Keratinocyte (primary cell): ENCODE data around the gene WARS2. TPM values are rescaled to one million over a fixed set of nuclear protein-coding genes. Genes with fewer than 3 reads are reported as not detected.

ENCODE experiments used
- DNase-seq: peaks from one replicate; pipeline ENCODE4 v3.0.0-alpha.2; 2011; ENCODE audit warnings: low read depth, missing footprints, low spot score
- FAIRE-seq: peaks from 2 replicates; lab custom pipeline; 2011; peaks lifted over from hg19 to GRCh38; lab: Jason Lieb, UNC
- H2AFZ ChIP-seq: 2 replicates; pipeline ENCODE4 v1.6.0; 2012; ENCODE audit warnings: low read length, control low read depth, inconsistent platforms; ENCODE audit not compliant: control insufficient read depth
- H3K27ac ChIP-seq: 2 replicates; pipeline ENCODE4 v1.5.1; 2011; ENCODE audit warnings: low read length; ENCODE audit not compliant: control insufficient read depth, insufficient read depth
- H3K27me3 ChIP-seq: 3 replicates; pipeline ENCODE4 v1.6.0; 2011; ENCODE audit warnings: low read length; ENCODE audit not compliant: control insufficient read depth, insufficient read depth; ENCODE audit errors: extremely low read depth
- H3K36me3 ChIP-seq, 2 experiments: 2 replicates in 1 of 2; 3 replicates in 1 of 2; pipeline ENCODE4 v1.5.1; 2011; ENCODE audit warnings: low read length in 2 of 2, mild to moderate bottlenecking in 1 of 2; ENCODE audit not compliant: control insufficient read depth in 2 of 2, insufficient read depth in 2 of 2; ENCODE audit errors: extremely low read depth in 1 of 2
- H3K4me1 ChIP-seq: 3 replicates; pipeline ENCODE4 v1.5.1; 2011; ENCODE audit warnings: low read length; ENCODE audit not compliant: control insufficient read depth, insufficient read depth; ENCODE audit errors: extremely low read depth
- H3K4me2 ChIP-seq: 3 replicates; pipeline ENCODE4 v1.6.0; 2011; ENCODE audit warnings: low read depth, low read length; ENCODE audit not compliant: control insufficient read depth, insufficient read depth; ENCODE audit errors: extremely low read depth
- H3K4me3 ChIP-seq, 3 experiments: fragments of 200-600 bp in 1 of 3; sonication (generic) in 1 of 3; 2 replicates in 2 of 3; 3 replicates in 1 of 3; pipeline ENCODE4 v1.5.1; 2011 to 2016; ENCODE audit warnings: low read length in 3 of 3, mild to moderate bottlenecking in 3 of 3, control low read depth in 2 of 3, inconsistent platforms in 1 of 3, low read depth in 1 of 3, mixed read lengths in 1 of 3, mixed run types in 1 of 3, moderate library complexity in 1 of 3; ENCODE audit not compliant: control insufficient read depth in 2 of 3, insufficient read depth in 2 of 3; ENCODE audit errors: extremely low read depth in 1 of 3
- H3K79me2 ChIP-seq: 2 replicates; pipeline ENCODE4 v1.6.0; 2012; ENCODE audit warnings: low read length; ENCODE audit not compliant: control insufficient read depth, insufficient read depth
- H3K9ac ChIP-seq: 3 replicates; pipeline ENCODE4 v1.6.0; 2011; ENCODE audit warnings: low read length; ENCODE audit not compliant: control insufficient read depth, insufficient read depth; ENCODE audit errors: extremely low read depth
- H3K9me1 ChIP-seq: 3 replicates; pipeline ENCODE4 v1.6.0; 2011; ENCODE audit warnings: low read length; ENCODE audit not compliant: control insufficient read depth, insufficient read depth; ENCODE audit errors: extremely low read depth
- H3K9me3 ChIP-seq: 2 replicates; pipeline ENCODE4 v1.5.1; 2012; ENCODE audit warnings: low read depth, low read length; ENCODE audit not compliant: control insufficient read depth
- H4K20me1 ChIP-seq: 3 replicates; pipeline ENCODE4 v1.6.0; 2011; ENCODE audit warnings: low read length; ENCODE audit not compliant: control insufficient read depth, insufficient read depth; ENCODE audit errors: extremely low read depth
- EZH2 ChIP-seq: IDR thresholded peaks from one replicate; pipeline ENCODE4 v1.6.1; 2012; ENCODE audit warnings: inconsistent platforms, mild to moderate bottlenecking, low read length, moderate library complexity
- dilution Hi-C: fragments of 300-500 bp; cut with MboI; formaldehyde crosslinking; loops from one replicate; pipeline ENCODE4 v1.7.0; 2020; ENCODE audit warnings: low sequenced_read_pairs; ENCODE audit not compliant: extremely low pct_ligation_motif_present
- polyA plus RNA-seq, 5 experiments: library from polyadenylated mRNA; depleted of rRNA in 3 of 5; stranded (reverse) in 3 of 5; stranded (forward) in 1 of 5; unstranded in 1 of 5; fragments of >200 nt; gene quantifications; 1 replicate in 1 of 5; 2 replicates in 3 of 5; 3 replicates in 1 of 5; pipeline versions ENCODE4 v1.2.1 to v1.2.3, GENCODE V29; 2011 to 2012; ENCODE audit warnings: missing spikeins in 2 of 5, low read depth in 1 of 5, low replicate concordance in 1 of 5
- TF ChIP-seq, protein P1 (sequence below), 3 experiments: IDR thresholded peaks in 1 of 3; conservative IDR thresholded peaks in 1 of 3; optimal IDR thresholded peaks in 1 of 3; 2 replicates in 2 of 3; 3 replicates in 1 of 3; pipeline versions ENCODE3 to v1.5.1; 2011; ENCODE audit warnings: low read length in 3 of 3, mild to moderate bottlenecking in 3 of 3, moderate library complexity in 2 of 3, control low read depth in 1 of 3, inconsistent platforms in 1 of 3; ENCODE audit not compliant: insufficient read depth in 2 of 3; ENCODE audit errors: extremely low read depth in 1 of 3

The WARS2 gene
- polyA plus RNA-seq, 1 donor (not counting 4 experiments of a cell fraction or from before 2014, with no cell fraction given) = 10.3 TPM

DNA sequence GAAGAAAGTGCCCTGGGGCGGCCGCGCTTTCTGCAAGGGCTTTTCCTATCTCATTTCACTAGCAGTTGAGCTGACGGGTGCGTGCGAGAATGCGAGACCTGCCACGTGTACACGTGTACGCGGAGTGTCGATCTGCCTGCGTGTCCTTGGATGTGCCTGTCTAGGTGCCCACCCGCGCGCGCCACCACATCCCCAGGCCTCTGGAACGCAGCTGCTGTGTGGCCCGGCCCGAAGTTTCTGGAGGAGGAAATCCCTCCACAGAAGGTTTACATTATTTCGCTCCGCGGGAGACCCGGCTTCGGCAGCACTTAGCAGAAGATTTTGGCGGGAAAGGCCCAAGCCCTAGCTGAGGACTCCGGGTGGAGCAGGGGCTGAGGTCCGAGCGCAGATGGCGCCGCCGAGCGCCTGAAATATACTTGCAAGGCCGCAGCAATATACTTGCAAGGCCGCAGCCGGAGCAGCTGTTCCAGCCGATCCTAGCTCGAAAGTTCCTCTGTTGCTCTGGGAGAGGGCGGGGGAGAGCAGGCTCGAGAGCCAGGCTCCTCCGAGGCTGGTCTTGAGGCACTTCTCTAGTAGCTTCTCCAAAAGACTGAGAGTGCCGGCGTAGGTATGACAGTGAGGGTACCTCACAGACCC lies 156.2 kb downstream of the WARS2 start:
- no peaks in the 10 kb centered on the region for H3K79me2 ChIP-seq
- dilution Hi-C loops = no loop called here
- no peak for FAIRE-seq
- H3K36me3 ChIP-seq = no peaks in the 10 kb centered on the region
- H3K9ac ChIP-seq = no peak overlapping the region
- H2AFZ ChIP-seq = no peak overlapping the region
- H4K20me1 ChIP-seq = no peaks in the 10 kb centered on the region
- H3K27ac ChIP-seq = no peak overlapping the region
- no peaks in the 10 kb centered on the region for H3K9me1 ChIP-seq
- H3K4me1 ChIP-seq = peaks cover 5% of the 10 kb centered on the region
- peaks cover 14% of the 10 kb centered on the region for H3K9me3 ChIP-seq
- H3K4me2 ChIP-seq = no peak overlapping the region
- no peak for DNase-seq
- H3K27me3 ChIP-seq = peaks cover 84% of the 10 kb centered on the region
- no peak overlapping the region for H3K4me3 ChIP-seq
- TF ChIP-seq, protein P1, sequence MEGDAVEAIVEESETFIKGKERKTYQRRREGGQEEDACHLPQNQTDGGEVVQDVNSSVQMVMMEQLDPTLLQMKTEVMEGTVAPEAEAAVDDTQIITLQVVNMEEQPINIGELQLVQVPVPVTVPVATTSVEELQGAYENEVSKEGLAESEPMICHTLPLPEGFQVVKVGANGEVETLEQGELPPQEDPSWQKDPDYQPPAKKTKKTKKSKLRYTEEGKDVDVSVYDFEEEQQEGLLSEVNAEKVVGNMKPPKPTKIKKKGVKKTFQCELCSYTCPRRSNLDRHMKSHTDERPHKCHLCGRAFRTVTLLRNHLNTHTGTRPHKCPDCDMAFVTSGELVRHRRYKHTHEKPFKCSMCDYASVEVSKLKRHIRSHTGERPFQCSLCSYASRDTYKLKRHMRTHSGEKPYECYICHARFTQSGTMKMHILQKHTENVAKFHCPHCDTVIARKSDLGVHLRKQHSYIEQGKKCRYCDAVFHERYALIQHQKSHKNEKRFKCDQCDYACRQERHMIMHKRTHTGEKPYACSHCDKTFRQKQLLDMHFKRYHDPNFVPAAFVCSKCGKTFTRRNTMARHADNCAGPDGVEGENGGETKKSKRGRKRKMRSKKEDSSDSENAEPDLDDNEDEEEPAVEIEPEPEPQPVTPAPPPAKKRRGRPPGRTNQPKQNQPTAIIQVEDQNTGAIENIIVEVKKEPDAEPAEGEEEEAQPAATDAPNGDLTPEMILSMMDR (optimal IDR thresholded peaks at IDR 0.05 in 1 of 3, IDR thresholded peaks at IDR 0.05 in 1 of 3, conservative IDR thresholded peaks at IDR 0.05 in 1 of 3; ENCODE audit: extremely low read depth in 1 of 3, insufficient read depth in 2 of 3, low read length in 3 of 3) = no peak
- TF ChIP-seq EZH2 = peak; percentile 17

DNA sequence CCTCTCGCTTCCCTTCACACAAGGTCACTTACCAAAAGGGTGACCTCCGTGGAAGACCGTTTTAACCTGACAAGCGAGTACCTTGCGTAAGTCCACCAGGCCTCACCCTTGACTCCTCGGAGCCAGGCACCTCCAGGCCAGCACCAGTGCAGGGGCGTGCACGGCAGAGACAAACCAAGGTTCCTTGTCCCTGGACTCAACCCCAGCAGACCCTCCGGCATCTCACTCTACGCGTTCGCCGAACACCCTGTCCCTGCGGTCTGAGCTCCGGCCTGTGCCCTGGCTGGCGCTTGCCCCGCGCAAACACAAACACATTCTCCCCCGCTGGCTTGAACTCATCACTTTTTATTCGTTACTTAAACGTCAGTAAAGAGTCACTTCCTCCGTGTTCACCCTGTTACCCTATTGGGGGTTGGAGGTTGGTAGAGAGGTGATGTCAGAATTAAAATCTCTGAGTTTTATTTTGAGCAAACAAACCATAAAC lies 156.9 kb downstream of the WARS2 start:
- TF ChIP-seq, protein P1 (optimal IDR thresholded peaks at IDR 0.05 in 1 of 3, IDR thresholded peaks at IDR 0.05 in 1 of 3, conservative IDR thresholded peaks at IDR 0.05 in 1 of 3; ENCODE audit: extremely low read depth in 1 of 3, insufficient read depth in 2 of 3, low read length in 3 of 3) = no peak
- TF ChIP-seq EZH2 = no peak

More for the DNA sequence above, 156.9 kb downstream of the WARS2 start:
- FAIRE-seq (no peak), DNase-seq (no peak)
- Histone ChIP-seq H3K9me3 (peaks cover 14% of the 10 kb centered on the region), H3K27ac (no peak overlapping the region), H3K4me1 (peaks cover 5% of the 10 kb centered on the region), H3K9ac (no peak overlapping the region), H3K4me2 (no peak overlapping the region), H3K4me3 (no peak overlapping the region), H4K20me1 (no peaks in the 10 kb centered on the region), H3K36me3 (no peaks in the 10 kb centered on the region), H3K79me2 (no peaks in the 10 kb centered on the region), H3K9me1 (no peaks in the 10 kb centered on the region), H3K27me3 (peaks cover 84% of the 10 kb centered on the region), H2AFZ (no peak overlapping the region)
- dilution Hi-C loops = no loop called here
